Fibroblast of villous mesenchyme (primary cell): ENCODE measurements around the gene ALAS1. TPM values are rescaled to one million over a fixed set of nuclear protein-coding genes. Genes with fewer than 3 reads are reported as not detected.

Experiments used
- DNase-seq: peaks from one replicate; pipeline ENCODE4 v3.0.0-alpha.2; 2010; ENCODE audit warnings: low read depth
- H3K4me3 ChIP-seq: 2 replicates; pipeline ENCODE4 v1.5.1; 2011; ENCODE audit warnings: low read depth, mild to moderate bottlenecking, low read length
- CTCF ChIP-seq: IDR thresholded peaks from 2 replicates; pipeline ENCODE4 v1.5.1; 2012; ENCODE audit warnings: low read depth, mild to moderate bottlenecking, low read length; ENCODE audit not compliant: insufficient read depth
- total RNA-seq: library from RNA; depleted of rRNA; stranded (reverse); fragments of >200 nt; gene quantifications from 2 replicates; pipeline ENCODE4 v1.2.3, GENCODE V29; 2012

The ALAS1 gene
- total RNA-seq, 1 donor = 52.2 TPM

DNA sequence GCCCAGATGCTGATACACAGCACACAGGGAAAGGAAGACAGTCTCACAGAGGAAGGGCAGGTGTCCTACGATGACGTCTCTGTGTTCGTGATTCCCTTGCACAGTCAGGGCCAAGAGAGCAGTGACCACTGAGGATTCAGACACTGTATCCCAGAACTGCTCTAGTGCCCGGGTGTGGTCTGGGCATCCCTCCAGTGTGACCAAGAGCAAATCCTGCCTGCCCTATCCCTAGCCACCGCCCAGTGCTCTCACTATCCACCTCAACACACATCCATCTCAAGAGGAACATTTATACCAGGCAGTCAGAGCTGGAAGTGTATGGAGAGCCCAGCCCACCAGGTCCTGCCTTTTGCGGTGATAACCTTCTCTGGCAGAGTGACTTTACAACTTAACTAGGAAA is 51.7 kb downstream of the ALAS1 start:
- H3K4me3 ChIP-seq = no peak overlapping the region
- DNase-seq = no peak
- TF ChIP-seq CTCF = no peak

- no peak for TF ChIP-seq CTCF
These were observed 52.2 kb downstream of the ALAS1 start for GRCh38 chr3:52250122-52250521.

DNA sequence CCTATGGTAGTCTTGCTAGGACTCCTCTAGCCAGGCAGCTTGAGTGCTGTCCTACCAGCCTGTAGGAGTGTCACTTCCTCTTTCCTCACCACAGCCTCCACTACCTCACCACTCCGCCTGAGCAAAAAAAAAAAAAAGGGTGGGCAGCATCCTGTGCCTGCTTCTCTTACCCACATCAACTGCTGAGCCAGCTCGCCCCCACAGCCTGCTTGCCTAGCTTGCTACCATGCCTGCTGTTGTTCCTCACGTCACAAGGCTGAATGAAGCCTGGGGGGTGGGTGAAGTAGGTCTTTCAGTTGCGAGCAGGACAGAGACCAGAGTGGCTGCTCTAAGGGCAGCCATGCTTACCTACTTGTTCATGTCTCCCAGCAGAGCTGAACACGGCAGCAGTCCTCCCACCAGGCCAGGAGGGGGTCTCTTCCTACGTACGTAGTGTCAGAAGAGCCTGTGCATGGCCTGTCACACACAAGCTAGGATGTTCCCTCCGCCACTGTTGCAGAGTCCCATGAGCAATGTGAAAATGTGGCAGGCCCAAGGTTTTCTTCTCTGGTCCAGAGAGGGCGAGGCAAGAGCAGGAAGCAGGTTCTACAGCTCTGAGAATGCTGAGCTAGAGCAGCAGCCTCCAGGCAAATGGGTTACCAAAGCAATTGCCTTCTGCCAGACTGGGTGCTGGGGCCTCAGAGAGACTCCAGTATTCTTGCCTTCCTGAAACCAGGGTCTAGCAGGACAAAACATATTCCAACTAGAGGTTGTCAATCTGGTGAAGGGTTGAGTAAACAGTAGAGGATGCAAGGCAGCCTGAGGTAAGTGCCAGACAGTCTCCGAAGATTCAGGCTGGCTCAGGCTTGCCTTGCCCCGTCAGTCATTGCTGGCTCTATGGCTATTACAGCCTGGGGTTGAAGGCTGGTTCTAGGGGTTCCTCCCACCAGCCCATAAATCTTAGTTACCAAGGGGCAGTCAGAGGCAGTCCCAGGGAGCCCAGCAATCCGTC is 55.6 kb downstream of the ALAS1 start:
- no peak for TF ChIP-seq CTCF
- H3K4me3 ChIP-seq = no peak overlapping the region
- DNase-seq = no peak

More at GRCh38 chr3:52250122-52250521, 52.2 kb downstream of the ALAS1 start:
- DNase-seq = no peak
- H3K4me3 ChIP-seq = no peak overlapping the region

DNA sequence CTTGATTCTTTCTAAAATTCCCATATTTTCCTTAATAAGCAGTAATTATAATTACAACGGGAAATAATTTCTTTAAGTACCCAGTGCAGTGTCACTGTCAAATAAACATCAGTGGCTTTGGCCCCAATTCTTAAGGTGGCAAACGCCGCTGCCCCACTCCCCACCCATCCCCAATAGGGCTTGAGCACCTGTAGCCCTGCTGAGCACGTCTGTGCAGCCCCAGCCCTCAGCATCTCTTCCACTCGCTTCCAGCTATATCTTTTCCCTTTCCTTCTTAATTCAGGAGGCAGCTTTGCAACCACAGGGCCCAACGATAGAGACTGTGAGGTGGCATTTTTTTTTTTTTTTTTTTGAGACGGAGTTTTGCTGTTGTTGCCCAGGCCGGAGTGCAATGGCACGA is 56.6 kb downstream of the ALAS1 start:
- no peak for TF ChIP-seq CTCF
- no peak for DNase-seq
- no peak overlapping the region for H3K4me3 ChIP-seq

- no peak for TF ChIP-seq CTCF
- DNase-seq = no peak
- no peak overlapping the region for H3K4me3 ChIP-seq
These were observed 58.2 kb downstream of the ALAS1 start for GRCh38 chr3:52256159-52256558.

DNA sequence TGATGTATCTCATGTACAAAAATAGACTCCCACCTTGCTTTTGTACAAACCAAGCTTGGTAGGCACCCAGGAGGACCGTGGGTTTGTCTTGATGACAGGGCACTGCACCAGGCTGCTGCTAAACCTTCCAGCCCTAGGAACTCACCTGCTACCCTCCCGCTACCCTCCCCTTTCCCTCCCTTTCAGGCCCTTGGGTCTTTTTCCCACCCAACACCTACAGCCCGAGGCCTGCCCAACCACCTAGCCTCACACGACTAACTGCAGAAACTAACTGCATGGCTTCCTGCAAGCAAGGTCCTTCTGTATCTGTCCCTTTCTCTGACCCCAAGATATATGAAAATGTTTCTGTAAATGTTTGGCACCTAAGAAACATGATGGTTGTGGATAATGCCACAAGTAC is 58.7 kb downstream of the ALAS1 start:
- TF ChIP-seq CTCF = no peak
- no peak overlapping the region for H3K4me3 ChIP-seq
- DNase-seq = no peak
